Mesothelial cell of epicardium (in vitro differentiated cells): ENCODE measurements around the gene SLC9A5. TPM values are rescaled to one million over a fixed set of nuclear protein-coding genes. Genes with fewer than 3 reads are reported as not detected.

Experiments used
- DNase-seq, 2 experiments: peaks; one replicate each; pipeline ENCODE4 v3.0.0; 2021; ENCODE audit warnings: low spot score in 2 of 2; ENCODE audit not compliant: unreplicated experiment in 2 of 2
- H3K27ac Mint-ChIP-seq: 2 replicates; pipeline ENCODE4 v1.8.0; 2021; ENCODE audit warnings: mixed read lengths
- H3K27me3 Mint-ChIP-seq: 2 replicates; pipeline ENCODE4 v1.8.0; 2021; ENCODE audit warnings: low read depth, mixed read lengths
- H3K36me3 Mint-ChIP-seq: 2 replicates; pipeline ENCODE4 v1.8.0; 2021; ENCODE audit warnings: mixed read lengths
- H3K4me1 Mint-ChIP-seq: 2 replicates; pipeline ENCODE4 v1.8.0; 2021; ENCODE audit warnings: mixed read lengths
- H3K4me3 Mint-ChIP-seq: 2 replicates; pipeline ENCODE4 v1.8.0; 2021; ENCODE audit warnings: mild to moderate bottlenecking, moderate library complexity, mixed read lengths
- H3K9me3 Mint-ChIP-seq: 2 replicates; pipeline ENCODE4 v1.8.0; 2021; ENCODE audit warnings: mixed read lengths
- CTCF ChIP-seq: fragments of 200-600 bp; sonication (generic); IDR thresholded peaks from one replicate; pipeline ENCODE4 v1.5.0; 2021; ENCODE audit warnings: antibody characterized with exemption; ENCODE audit not compliant: unreplicated experiment
- total RNA-seq: library from RNA; stranded (reverse); gene quantifications from 3 replicates; pipeline ENCODE4 v1.2.1, GENCODE V29; 2021

The SLC9A5 gene
- total RNA-seq, 1 donor from 2014 or later, result 3.5 TPM

- DNase-seq, result no peak
- no peaks in the 10 kb centered on the region for H3K27me3 Mint-ChIP-seq
- no peaks in the 10 kb centered on the region for H3K36me3 Mint-ChIP-seq
- H3K27ac Mint-ChIP-seq, result no peak overlapping the region
- H3K9me3 Mint-ChIP-seq, result no peaks in the 10 kb centered on the region
- H3K4me1 Mint-ChIP-seq, result no peaks in the 10 kb centered on the region
- no peak overlapping the region for H3K4me3 Mint-ChIP-seq
- no peak for TF ChIP-seq CTCF
These were observed 41.9 kb upstream of the SLC9A5 start for GRCh38 chr16:67206838-67207248.

GRCh38 chr16:67207249-67208091 is 41.3 kb upstream of the SLC9A5 start:
- Mint-ChIP-seq H3K4me1 (no peaks in the 10 kb centered on the region), H3K27me3 (no peaks in the 10 kb centered on the region), H3K36me3 (no peaks in the 10 kb centered on the region), H3K27ac (no peak overlapping the region), H3K9me3 (no peaks in the 10 kb centered on the region), H3K4me3 (no peak overlapping the region)
- DNase-seq, result no peak
- TF ChIP-seq CTCF, result no peak

- no peak for TF ChIP-seq CTCF
- no peaks in the 10 kb centered on the region for H3K36me3 Mint-ChIP-seq
- no peak overlapping the region for H3K27ac Mint-ChIP-seq
- DNase-seq, result no peak
- no peaks in the 10 kb centered on the region for H3K27me3 Mint-ChIP-seq
- no peaks in the 10 kb centered on the region for H3K9me3 Mint-ChIP-seq
- H3K4me1 Mint-ChIP-seq, result no peaks in the 10 kb centered on the region
- no peak overlapping the region for H3K4me3 Mint-ChIP-seq
These were observed 40.5 kb upstream of the SLC9A5 start for GRCh38 chr16:67208154-67208896.

- no peaks in the 10 kb centered on the region for H3K9me3 Mint-ChIP-seq
- H3K4me1 Mint-ChIP-seq, result no peaks in the 10 kb centered on the region
- H3K4me3 Mint-ChIP-seq, result no peak overlapping the region
- H3K36me3 Mint-ChIP-seq, result no peaks in the 10 kb centered on the region
- H3K27ac Mint-ChIP-seq, result no peak overlapping the region
- no peak for TF ChIP-seq CTCF
- no peak for DNase-seq
- no peaks in the 10 kb centered on the region for H3K27me3 Mint-ChIP-seq
These were observed 39.2 kb upstream of the SLC9A5 start for GRCh38 chr16:67209565-67209964.

- no peaks in the 10 kb centered on the region for H3K36me3 Mint-ChIP-seq
- no peaks in the 10 kb centered on the region for H3K9me3 Mint-ChIP-seq
- H3K4me3 Mint-ChIP-seq, result no peak overlapping the region
- no peaks in the 10 kb centered on the region for H3K4me1 Mint-ChIP-seq
- no peaks in the 10 kb centered on the region for H3K27me3 Mint-ChIP-seq
- no peak overlapping the region for H3K27ac Mint-ChIP-seq
- no peak for TF ChIP-seq CTCF
- DNase-seq, result no peak
These were observed 38.5 kb upstream of the SLC9A5 start for GRCh38 chr16:67210069-67210937.
